DOHH2 (cell line): ENCODE results near the gene MYF6.

Source experiments
- H3F3A ChIP-seq: fragments of 200-600 bp; sonication (generic), shearing (Covaris generic); 2 replicates; pipeline ENCODE4 v1.6.0; 2016; ENCODE audit warnings: antibody characterized with exemption, mild to moderate bottlenecking; ENCODE audit not compliant: control insufficient read depth, insufficient read depth
- H3K27ac ChIP-seq: fragments of 200-600 bp; sonication (generic); 2 replicates; pipeline ENCODE4 v1.5.1; 2014; ENCODE audit warnings: low read depth, mild to moderate bottlenecking, low read length, moderate library complexity
- H3K27me3 ChIP-seq: fragments of 200-600 bp; sonication (generic); 2 replicates; pipeline ENCODE4 v1.6.1; 2014; ENCODE audit warnings: mild to moderate bottlenecking, low read length, mixed read lengths; ENCODE audit not compliant: control insufficient read depth
- H3K36me3 ChIP-seq: fragments of 200-600 bp; sonication (generic); 2 replicates; pipeline ENCODE4 v1.6.1; 2014; ENCODE audit warnings: mild to moderate bottlenecking, low read length, moderate library complexity, mixed read lengths; ENCODE audit not compliant: control insufficient read depth
- H3K4me1 ChIP-seq: fragments of 200-600 bp; sonication (generic); 2 replicates; pipeline ENCODE4 v1.6.1; 2014; ENCODE audit warnings: mild to moderate bottlenecking, low read length, mixed read lengths; ENCODE audit not compliant: control insufficient read depth
- H3K4me2 ChIP-seq: fragments of 200-600 bp; sonication (generic); 2 replicates; pipeline ENCODE4 v1.6.0; 2014; ENCODE audit warnings: mild to moderate bottlenecking, low read length, moderate library complexity
- H3K4me3 ChIP-seq: fragments of 200-600 bp; sonication (generic); 2 replicates; pipeline ENCODE4 v1.5.1; 2014; ENCODE audit warnings: mild to moderate bottlenecking, low read length, mixed read lengths
- H3K79me2 ChIP-seq: fragments of 200-600 bp; sonication (generic); 2 replicates; pipeline ENCODE4 v1.6.1; 2014; ENCODE audit warnings: mild to moderate bottlenecking, low read length, mixed read lengths; ENCODE audit not compliant: control insufficient read depth
- H3K9me2 ChIP-seq: fragments of 200-600 bp; sonication (generic); replicated peaks from 2 replicates; pipeline ENCODE4 v1.6.1; 2014; ENCODE audit warnings: mild to moderate bottlenecking, low read length, mixed read lengths; ENCODE audit not compliant: control insufficient read depth
- H3K9me3 ChIP-seq: fragments of 200-600 bp; sonication (generic); 2 replicates; pipeline ENCODE4 v1.6.1; 2014; ENCODE audit warnings: antibody characterized with exemption, low read length, mixed read lengths; ENCODE audit not compliant: control insufficient read depth, insufficient read depth
- H4K20me1 ChIP-seq: fragments of 200-600 bp; sonication (generic); 2 replicates; pipeline ENCODE4 v1.6.0; 2014; ENCODE audit warnings: low read depth, mild to moderate bottlenecking, antibody characterized with exemption, low read length, moderate library complexity; ENCODE audit not compliant: control insufficient read depth, insufficient read depth
- CTCF ChIP-seq: fragments of 200-600 bp; sonication (generic); IDR thresholded peaks from one replicate; pipeline ENCODE4 v1.5.1; 2014; ENCODE audit warnings: antibody characterized with exemption, mild to moderate bottlenecking, low read depth, low read length; ENCODE audit not compliant: poor library complexity, severe bottlenecking
- EZH2phosphoT487 ChIP-seq: fragments of 200-600 bp; sonication (generic); IDR thresholded peaks from 2 replicates; pipeline ENCODE4 v1.6.1; 2017; ENCODE audit warnings: borderline replicate concordance, mild to moderate bottlenecking, antibody characterized with exemption, low read length, moderate library complexity, mixed read lengths

Gene MYF6

GRCh38 chr12:80714846-80715245, 7.4 kb downstream of the MYF6 start:
- TF ChIP-seq EZH2phosphoT487 (no peak), CTCF (no peak)
- Histone ChIP-seq H3K4me2 (no peak overlapping the region), H3K4me1 (no peaks in the 10 kb centered on the region)

GRCh38 chr12:80715713-80716249, 8.3 kb downstream of the MYF6 start:
- no peaks in the 10 kb centered on the region for H3K9me3 ChIP-seq
- no peak overlapping the region for H3K4me2 ChIP-seq
- no peaks in the 10 kb centered on the region for H3K36me3 ChIP-seq
- no peaks in the 10 kb centered on the region for H3K27me3 ChIP-seq
- TF ChIP-seq EZH2phosphoT487 (no peak), CTCF (no peak)
- H3K4me1 ChIP-seq: no peaks in the 10 kb centered on the region
- no peaks in the 10 kb centered on the region for H4K20me1 ChIP-seq
- no peak overlapping the region for H3K27ac ChIP-seq
- no peaks in the 10 kb centered on the region for H3K9me2 ChIP-seq
- no peaks in the 10 kb centered on the region for H3F3A ChIP-seq
- no peak overlapping the region for H3K4me3 ChIP-seq
- H3K79me2 ChIP-seq: no peaks in the 10 kb centered on the region

More at GRCh38 chr12:80714846-80715245, 7.4 kb downstream of the MYF6 start:
- no peaks in the 10 kb centered on the region for H3F3A ChIP-seq
- no peaks in the 10 kb centered on the region for H3K27me3 ChIP-seq
- H4K20me1 ChIP-seq: no peaks in the 10 kb centered on the region
- H3K9me2 ChIP-seq: no peaks in the 10 kb centered on the region
- H3K36me3 ChIP-seq: no peaks in the 10 kb centered on the region
- no peak overlapping the region for H3K27ac ChIP-seq
- no peak overlapping the region for H3K4me3 ChIP-seq
- no peaks in the 10 kb centered on the region for H3K9me3 ChIP-seq
- no peaks in the 10 kb centered on the region for H3K79me2 ChIP-seq

GRCh38 chr12:80716696-80717469, 9.4 kb downstream of the MYF6 start, which contains the start of gene MYF5:
TSS of gene MYF5 (plus strand) at chr12:80716912. CDS start at chr12:80717064, 152 bp downstream.
- Histone ChIP-seq H3F3A (no peaks in the 10 kb centered on the region), H3K36me3 (no peaks in the 10 kb centered on the region), H3K4me3 (no peak within 1 kb of the TSS), H3K4me1 (no peaks in the 10 kb centered on the region), H3K9me2 (no peaks in the 10 kb centered on the region), H3K27me3 (no peaks in the 10 kb centered on the region), H3K27ac (no peak within 1 kb of the TSS), H3K4me2 (no peak within 1 kb of the TSS), H3K79me2 (no peaks in the 10 kb centered on the region), H4K20me1 (no peaks in the 10 kb centered on the region), H3K9me3 (no peaks in the 10 kb centered on the region)
- no peak for TF ChIP-seq CTCF
